CD14-positive monocyte (primary cell): Measurements from ENCODE around the gene ALDH1L2. TPM values are rescaled to one million over a fixed set of nuclear protein-coding genes. Genes with fewer than 3 reads are reported as not detected.
A peak's percentile ranks its signal among the peaks of the same experiment; 100 is the strongest.

ENCODE experiments used
- DNase-seq, 3 donors: peaks; one replicate each; pipeline ENCODE4 v3.0.0-alpha.2; 2011 to 2022
- H2AFZ ChIP-seq: 2 replicates; pipeline ENCODE4 v1.6.0; 2012; ENCODE audit warnings: mild to moderate bottlenecking, low read depth, low read length, inconsistent platforms; ENCODE audit not compliant: insufficient read depth, poor library complexity, severe bottlenecking
- H3K27ac ChIP-seq, 2 donors: 1 replicate in 1 of 2; 2 replicates in 1 of 2; pipeline ENCODE4 v1.5.1; 2012 to 2013; ENCODE audit warnings: low read length in 2 of 2, control low read depth in 1 of 2, inconsistent platforms in 1 of 2, low read depth in 1 of 2, mild to moderate bottlenecking in 1 of 2
- H3K27me3 ChIP-seq, 2 donors: one replicate each; pipeline versions ENCODE4 v1.6.0 to v1.6.1; 2011 to 2013; ENCODE audit warnings: low read length in 2 of 2; ENCODE audit not compliant: control insufficient read depth in 2 of 2, insufficient read depth in 2 of 2
- H3K36me3 ChIP-seq, 2 donors: replicated peaks in 1 of 2; 1 replicate in 1 of 2; 2 replicates in 1 of 2; pipeline versions ENCODE4 v1.5.1 to v1.6.1; 2012 to 2013; ENCODE audit warnings: low read length in 2 of 2, control low read depth in 1 of 2, inconsistent platforms in 1 of 2, mild to moderate bottlenecking in 1 of 2; ENCODE audit not compliant: insufficient read depth in 2 of 2, control insufficient read depth in 1 of 2
- H3K4me1 ChIP-seq, 2 donors: 1 replicate in 1 of 2; 2 replicates in 1 of 2; pipeline versions ENCODE4 v1.5.1 to v1.6.1; 2012 to 2013; ENCODE audit warnings: low read length in 2 of 2, control low read depth in 1 of 2, inconsistent platforms in 1 of 2, mild to moderate bottlenecking in 1 of 2, moderate library complexity in 1 of 2; ENCODE audit not compliant: insufficient read depth in 2 of 2, control insufficient read depth in 1 of 2
- H3K4me2 ChIP-seq: replicated peaks from 2 replicates; pipeline ENCODE3; 2012; ENCODE audit warnings: low read length, moderate library complexity, mild to moderate bottlenecking; ENCODE audit not compliant: poor library complexity, severe bottlenecking; ENCODE audit errors: extremely low read depth
- H3K4me3 ChIP-seq, 3 experiments: fragments of 200-600 bp in 1 of 3; sonication (generic) in 1 of 3; replicated peaks in 1 of 3; 1 replicate in 2 of 3; 2 replicates in 1 of 3; pipeline ENCODE4 v1.5.1; 2011 to 2013; ENCODE audit warnings: low read length in 3 of 3, mild to moderate bottlenecking in 3 of 3, control low read depth in 2 of 3, low read depth in 2 of 3, inconsistent platforms in 1 of 3, moderate library complexity in 1 of 3
- H3K79me2 ChIP-seq: 2 replicates; pipeline ENCODE4 v1.6.0; 2012; ENCODE audit warnings: mild to moderate bottlenecking, control low read depth, inconsistent platforms, low read length, moderate library complexity; ENCODE audit not compliant: insufficient read depth
- H3K9ac ChIP-seq: 2 replicates; pipeline ENCODE4 v1.6.0; 2017; ENCODE audit warnings: low read length, mild to moderate bottlenecking; ENCODE audit not compliant: insufficient read depth, poor library complexity, severe bottlenecking
- H3K9me3 ChIP-seq, 2 donors: replicated peaks in 1 of 2; 1 replicate in 1 of 2; 2 replicates in 1 of 2; pipeline versions ENCODE4 v1.5.1 to v1.6.1; 2012 to 2013; ENCODE audit warnings: low read length in 2 of 2, control low read depth in 1 of 2; ENCODE audit not compliant: control insufficient read depth in 1 of 2, insufficient read depth in 1 of 2
- H4K20me1 ChIP-seq: 2 replicates; pipeline ENCODE4 v1.6.0; 2012; ENCODE audit warnings: mild to moderate bottlenecking, low read length, control low read depth, moderate library complexity; ENCODE audit not compliant: insufficient read depth
- H3K27ac Mint-ChIP-seq, 7 donors: one replicate each; pipeline ENCODE4 v1.8.0; 2020; ENCODE audit warnings: mild to moderate bottlenecking in 7 of 7, mixed read lengths in 7 of 7, moderate library complexity in 6 of 7, inconsistent platforms in 2 of 7
- H3K27me3 Mint-ChIP-seq, 3 donors: one replicate each; pipeline ENCODE4 v1.8.0; 2021 to 2022; ENCODE audit warnings: low read depth in 3 of 3, mild to moderate bottlenecking in 3 of 3, mixed read lengths in 3 of 3, moderate library complexity in 3 of 3, inconsistent platforms in 1 of 3
- H3K36me3 Mint-ChIP-seq, 2 donors: one replicate each; pipeline ENCODE4 v1.8.0; 2020; ENCODE audit warnings: mixed read lengths in 2 of 2, inconsistent platforms in 1 of 2, mild to moderate bottlenecking in 1 of 2
- H3K4me1 Mint-ChIP-seq: one replicate; pipeline ENCODE4 v1.8.0; 2020; ENCODE audit warnings: mild to moderate bottlenecking, mixed read lengths
- H3K4me3 Mint-ChIP-seq, 2 donors: one replicate each; pipeline ENCODE4 v1.8.0; 2020; ENCODE audit warnings: mild to moderate bottlenecking in 2 of 2, mixed read lengths in 2 of 2, moderate library complexity in 1 of 2
- H3K9me3 Mint-ChIP-seq, 7 donors: one replicate each; pipeline ENCODE4 v1.8.0; 2020 to 2022; ENCODE audit warnings: mixed read lengths in 7 of 7, mild to moderate bottlenecking in 6 of 7, moderate library complexity in 6 of 7, inconsistent platforms in 2 of 7
- CTCF ChIP-seq: fragments of 200-600 bp; IDR thresholded peaks from one replicate; pipeline ENCODE4 v1.8.0; 2022; ENCODE audit warnings: antibody characterized with exemption, mild to moderate bottlenecking
- WGBS: methylation state at CpG from one replicate; pipeline ENCODE4 v1.1.5; 2013; ENCODE audit warnings: missing lambda C conversion rate; ENCODE audit not compliant: insufficient coverage; 5-methylcytosine and 5-hydroxymethylcytosine counted together
- intact Hi-C, 2 donors: fragments of 100-400 bp; cut with micrococcal nuclease; formaldehyde crosslinking; loops; one replicate each; pipeline versions ENCODE4 v1.15.0 to v1.15.1; 2023
- polyA plus RNA-seq, 3 donors: library from polyadenylated mRNA; depleted of rRNA in 1 of 3; unstranded in 2 of 3; stranded (reverse) in 1 of 3; fragments of 300-500 nt in 2 of 3; fragments of >200 nt in 1 of 3; fragmentation: Illumina TruSeq in 2 of 3; gene quantifications; 1 replicate in 2 of 3; 2 replicates in 1 of 3; pipeline ENCODE4 v1.2.3, GENCODE V29; 2012 to 2021

ALDH1L2 gene
- polyA plus RNA-seq, 3 donors = 0.03 to 0.20 TPM; not detected in 1

- no peaks in the 10 kb centered on the region for H3K9me3 ChIP-seq
- H3K4me2 ChIP-seq = no peak overlapping the region
- no peak for TF ChIP-seq CTCF
- H4K20me1 ChIP-seq = no peaks in the 10 kb centered on the region
- Mint-ChIP-seq H3K27ac (no peak overlapping the region), H3K9me3 (peaks cover 0 to 9% (median 6%) of the 10 kb centered on the region in 7 donors), H3K27me3 (peaks cover 3 to 5% (median 4%) of the 10 kb centered on the region in 3 donors), H3K4me3 (no peak overlapping the region), H3K4me1 (peaks cover 8% of the 10 kb centered on the region), H3K36me3 (no peaks in the 10 kb centered on the region)
- no peak overlapping the region for H3K27ac ChIP-seq
- H3K9ac ChIP-seq = no peak overlapping the region
- H3K27me3 ChIP-seq = peaks cover 0 to 3% of the 10 kb centered on the region in 2 donors
- DNase-seq = no peak
- H3K36me3 ChIP-seq = no peaks in the 10 kb centered on the region
- intact Hi-C loops = no loop called here
- H2AFZ ChIP-seq = no peak overlapping the region
- no peak overlapping the region for H3K4me3 ChIP-seq
- 90% methylated on average over 2 of the region's 6 CpGs for WGBS
- H3K79me2 ChIP-seq = no peaks in the 10 kb centered on the region
- peaks cover 8 to 19% of the 10 kb centered on the region in 2 donors for H3K4me1 ChIP-seq
Observed at GRCh38 chr12:105085501-105085900, 1.2 kb upstream of the ALDH1L2 start.

- peak overlapping the region; percentile 84 to 95 for H3K4me3 Mint-ChIP-seq
- no peaks in the 10 kb centered on the region for H3K79me2 ChIP-seq
- H3K27ac ChIP-seq = no peak overlapping the region
- no peaks in the 10 kb centered on the region for H4K20me1 ChIP-seq
- H3K9ac ChIP-seq = peak overlapping the region; percentile 56
- H3K9me3 Mint-ChIP-seq = peaks cover 0 to 9% (median 6%) of the 10 kb centered on the region in 7 donors
- 3% methylated on average over 9 of the region's 18 CpGs for WGBS
- H3K36me3 ChIP-seq = no peaks in the 10 kb centered on the region
- no peaks in the 10 kb centered on the region for H3K9me3 ChIP-seq
- H3K4me1 ChIP-seq = peaks cover 8 to 19% of the 10 kb centered on the region in 2 donors
- peak overlapping the region; percentile 81 for H2AFZ ChIP-seq
- no peaks in the 10 kb centered on the region for H3K36me3 Mint-ChIP-seq
- peaks cover under 1 to 6% (median 4%) of the 10 kb centered on the region in 3 donors for H3K27me3 Mint-ChIP-seq
- H3K27ac Mint-ChIP-seq = peak overlapping the region in 2 of 7 donors; percentile 40 to 63
- peak overlapping the region; percentile 33 to 81 (median 48) for H3K4me3 ChIP-seq
- TF ChIP-seq CTCF = no peak
- H3K4me2 ChIP-seq = peak overlapping the region; percentile 92
- intact Hi-C loops = no loop called here
- peaks cover 0 to 3% of the 10 kb centered on the region in 2 donors for H3K27me3 ChIP-seq
- peak; percentile 17 to 40 (median 37) for DNase-seq
- peaks cover 8% of the 10 kb centered on the region for H3K4me1 Mint-ChIP-seq
Observed at GRCh38 chr12:105083551-105084105, 630 bp downstream of the ALDH1L2 start.
